ENCODE results near the gene DNAH2.

Gene DNAH2

GRCh38 chr17:7703584-7704479, 13.7 kb upstream of the DNAH2 start:
- no peak for DNase-seq

GRCh38 chr17:7704601-7705268, 12.8 kb upstream of the DNAH2 start, which contains the start of gene EFNB3:
Gene EFNB3 (plus strand): TSS chr17:7705202. CDS start chr17:7705599, 397 bp downstream.
- no peak for DNase-seq

- no peak for DNase-seq
Observed at GRCh38 chr17:7705269-7706255, 12.0 kb upstream of the DNAH2 start.

GRCh38 chr17:7706631-7707354, 10.8 kb upstream of the DNAH2 start:
- no peak for DNase-seq

DNA sequence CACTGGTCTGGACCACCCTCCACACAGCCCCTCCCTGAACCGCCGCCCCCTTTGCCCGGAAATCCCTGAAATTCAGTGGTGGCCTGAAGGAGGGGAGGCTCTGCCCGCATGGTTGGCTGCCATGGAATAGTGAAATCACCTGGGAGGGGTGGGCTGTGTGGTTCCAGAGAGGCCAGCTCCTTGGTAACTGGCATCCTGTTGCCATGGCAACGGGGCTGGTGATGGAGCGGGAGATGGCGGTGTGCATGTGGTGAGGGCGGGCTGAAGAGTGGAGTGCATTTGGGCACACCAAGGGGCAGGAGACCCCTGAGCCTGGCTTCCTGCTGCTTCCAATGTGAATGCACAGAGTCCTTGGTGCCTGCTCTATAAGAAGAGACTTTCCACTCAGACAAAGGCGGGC, 10.1 kb upstream of the DNAH2 start:
- DNase-seq: no peak

- no peak for DNase-seq
Observed at GRCh38 chr17:7707858-7708750, 9.4 kb upstream of the DNAH2 start.

- DNase-seq: no peak
Observed at GRCh38 chr17:7709031-7709430, 8.5 kb upstream of the DNAH2 start.

GRCh38 chr17:7710301-7710700, 7.2 kb upstream of the DNAH2 start:
- DNase-seq: no peak

- no peak for DNase-seq
Observed at GRCh38 chr17:7711051-7711755, 6.3 kb upstream of the DNAH2 start.

DNA sequence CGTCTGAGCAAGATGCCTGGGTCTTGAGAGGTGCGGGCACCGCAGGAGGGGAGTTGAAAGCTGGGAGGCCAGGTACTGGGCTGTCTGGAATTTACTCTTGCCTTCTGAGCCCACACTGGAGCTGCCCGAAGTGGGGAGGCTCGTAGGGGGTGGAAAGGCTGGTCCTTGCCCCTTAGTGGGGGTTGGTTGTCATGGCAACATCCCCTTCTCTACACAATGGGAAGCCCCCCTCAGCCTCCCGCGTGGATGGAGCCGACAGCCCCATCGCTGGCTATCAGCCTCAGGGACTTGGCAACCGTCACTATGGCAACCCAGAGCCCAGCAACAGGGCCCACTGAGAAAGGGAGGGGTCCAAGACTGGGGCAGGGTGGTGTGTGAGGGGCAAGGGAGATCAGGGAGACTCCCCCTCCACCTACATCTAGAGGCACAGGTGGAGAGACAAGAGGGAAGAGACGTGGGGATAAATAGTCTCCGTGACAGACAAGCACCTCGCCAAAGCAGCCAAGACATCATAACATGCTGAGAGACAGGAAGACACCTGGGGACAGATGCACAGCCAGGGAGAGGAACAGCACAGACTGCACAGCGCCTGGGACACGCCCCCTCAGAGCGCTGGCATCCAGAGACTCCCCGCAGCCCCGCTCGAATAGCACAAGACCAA, 5.3 kb upstream of the DNAH2 start:
- no peak for DNase-seq

GRCh38 chr17:7713782-7714181, 3.8 kb upstream of the DNAH2 start:
- DNase-seq: no peak

- no peak for DNase-seq
Observed at GRCh38 chr17:7714721-7715594, 2.6 kb upstream of the DNAH2 start.

DNA sequence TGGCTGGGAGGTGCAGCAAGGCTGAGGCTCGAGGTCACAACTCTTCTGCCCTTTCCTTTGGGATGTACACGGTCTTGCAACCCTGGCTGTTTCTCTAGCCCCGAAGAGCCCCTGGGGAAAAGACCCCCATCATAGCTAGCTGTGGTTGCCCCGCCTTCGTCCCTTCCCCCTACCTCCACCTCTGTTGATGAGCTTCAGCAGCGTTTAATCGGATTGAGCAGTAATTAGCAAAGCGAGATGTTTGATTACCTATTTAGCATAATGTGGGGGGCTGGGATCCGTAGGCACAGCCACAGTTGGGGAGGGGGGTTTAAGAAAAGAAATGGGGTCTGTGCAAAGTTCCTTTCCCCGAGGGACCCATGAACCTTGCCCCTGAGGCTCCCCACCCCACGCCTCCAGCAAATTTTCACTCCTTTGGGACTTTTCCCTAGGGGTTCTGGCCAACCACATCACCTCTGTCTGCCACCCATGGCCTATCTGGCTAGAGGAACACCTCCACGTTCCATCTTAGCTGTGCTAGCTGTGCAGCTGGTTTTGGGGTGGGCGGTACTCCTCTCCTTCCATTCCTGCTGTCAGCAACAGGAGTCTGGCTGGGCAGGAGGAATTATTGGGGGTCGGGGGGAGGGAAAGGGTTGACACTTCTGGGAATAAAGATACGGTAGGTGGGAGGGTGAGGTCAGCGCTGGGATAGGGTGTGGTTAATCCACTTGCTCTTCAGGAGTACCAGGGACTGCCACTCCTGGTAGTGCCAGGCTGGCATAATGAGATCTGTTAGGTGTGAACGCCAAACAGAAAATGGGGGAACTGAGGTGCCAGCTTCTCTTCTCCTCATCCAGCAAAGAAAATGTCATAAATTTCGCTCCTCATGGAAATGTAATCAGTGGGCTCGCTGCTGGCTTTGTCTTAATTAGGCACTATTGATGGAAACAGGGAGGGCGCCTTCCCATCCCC, 1.3 kb upstream of the DNAH2 start:
- DNase-seq: no peak

DNA sequence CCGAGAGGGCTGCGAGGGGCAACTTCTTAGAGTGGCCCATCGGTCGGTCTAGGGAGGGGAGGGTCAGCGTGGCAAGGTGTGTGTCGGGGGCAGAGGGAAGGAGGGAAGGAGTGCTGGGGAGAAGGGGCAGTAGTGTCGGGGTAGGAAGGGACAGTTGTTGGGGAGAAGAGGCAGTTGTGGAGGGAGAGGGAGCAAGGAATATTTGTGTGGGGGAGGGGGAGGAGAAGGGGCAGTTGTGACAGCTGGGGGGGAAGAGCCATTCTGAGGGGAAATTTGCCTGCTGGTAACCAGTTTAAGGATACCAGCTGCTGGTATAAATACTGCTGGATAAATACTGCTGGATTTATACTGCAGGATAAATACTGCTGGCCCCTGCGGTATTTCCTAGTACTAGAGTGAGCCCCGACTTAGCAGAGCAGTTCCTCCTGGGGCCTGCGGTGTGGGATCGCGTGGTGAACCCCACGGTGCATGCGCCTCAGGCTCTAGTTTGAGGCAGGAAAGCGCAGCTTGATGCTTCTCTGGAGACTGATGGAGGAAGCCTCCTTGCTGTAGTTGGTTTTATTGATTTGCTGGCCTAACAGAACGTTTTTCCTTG, 309 bp downstream of the DNAH2 start:
- DNase-seq: no peak

- no peak for DNase-seq
Observed at GRCh38 chr17:7719661-7720060, 2.1 kb downstream of the DNAH2 start.

DNA sequence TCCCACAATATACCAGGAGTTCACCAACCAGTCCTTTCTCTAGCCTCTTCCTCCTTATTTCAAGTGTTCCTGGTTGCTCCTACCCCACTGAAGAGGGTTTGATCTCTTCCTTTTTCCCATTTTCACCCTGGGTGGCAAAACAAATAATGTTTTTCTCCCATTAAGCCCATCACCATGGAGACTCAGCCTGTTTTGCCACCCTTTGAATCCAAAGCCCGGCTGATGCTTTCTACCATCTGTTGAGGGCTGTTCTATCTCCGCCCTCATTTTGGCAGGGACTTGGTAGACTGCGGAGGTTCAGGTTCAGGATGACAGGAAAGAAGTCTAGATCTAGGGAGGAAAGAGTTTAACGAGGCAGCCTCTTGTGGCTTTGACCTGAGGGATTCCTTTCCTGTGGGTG, 2.6 kb downstream of the DNAH2 start:
- DNase-seq: no peak

- DNase-seq: no peak
Observed at GRCh38 chr17:7721612-7722011, 4.1 kb downstream of the DNAH2 start.

Data from NCI-H2107 (cell line).